GM23338 (cell line): ENCODE measurements around the gene SLC4A2. TPM values are rescaled to one million over a fixed set of nuclear protein-coding genes. Genes with fewer than 3 reads are reported as not detected.

Experiments used
- ATAC-seq: fragments of 200-7000 bp; cut with Tn5 transposase; 3 replicates; pipeline ENCODE4 v1.9.1; 2020
- DNase-seq: peaks from one replicate; pipeline ENCODE4 v3.0.0-alpha.2; 2015; ENCODE audit warnings: low spot score
- H2AFZ ChIP-seq: fragments of 200-600 bp; sonication (generic); 2 replicates; pipeline ENCODE4 v1.8.0; 2016; ENCODE audit warnings: antibody characterized with exemption, mild to moderate bottlenecking, moderate library complexity
- H3F3A ChIP-seq: fragments of 200-600 bp; sonication (generic); replicated peaks from 2 replicates; pipeline ENCODE4 v1.8.0; 2017; ENCODE audit warnings: antibody characterized with exemption, mixed run types, low read depth
- H3K27ac ChIP-seq: fragments of 200-600 bp; sonication (generic); 2 replicates; pipeline ENCODE4 v1.6.1; 2016; ENCODE audit warnings: low read depth
- H3K27me3 ChIP-seq: fragments of 200-600 bp; sonication (generic); 2 replicates; pipeline ENCODE4 v1.8.0; 2016; ENCODE audit warnings: mild to moderate bottlenecking, mixed run types, moderate library complexity; ENCODE audit not compliant: insufficient read depth
- H3K36me3 ChIP-seq: fragments of 200-600 bp; sonication (generic); 2 replicates; pipeline ENCODE4 v1.8.0; 2016; ENCODE audit warnings: mild to moderate bottlenecking; ENCODE audit not compliant: insufficient read depth
- H3K4me1 ChIP-seq: fragments of 200-600 bp; sonication (generic); 2 replicates; pipeline ENCODE4 v1.8.0; 2016; ENCODE audit warnings: mild to moderate bottlenecking, moderate library complexity; ENCODE audit not compliant: insufficient read depth
- H3K4me2 ChIP-seq: fragments of 200-600 bp; sonication (generic); 2 replicates; pipeline ENCODE4 v1.7.1; 2017; ENCODE audit warnings: mixed run types
- H3K4me3 ChIP-seq: fragments of 200-600 bp; sonication (generic); 2 replicates; pipeline ENCODE4 v1.6.1; 2016; ENCODE audit warnings: mixed run types
- H3K79me2 ChIP-seq: fragments of 200-600 bp; sonication (generic); replicated peaks from 2 replicates; pipeline ENCODE4 v1.8.0; 2017; ENCODE audit warnings: mild to moderate bottlenecking; ENCODE audit not compliant: insufficient read depth
- H3K9me2 ChIP-seq: fragments of 200-600 bp; sonication (generic); 2 replicates; pipeline ENCODE4 v1.8.0; 2017; ENCODE audit not compliant: insufficient read depth
- H4K20me1 ChIP-seq: fragments of 200-600 bp; sonication (generic); replicated peaks from 2 replicates; pipeline ENCODE4 v1.8.0; 2017; ENCODE audit warnings: mild to moderate bottlenecking; ENCODE audit not compliant: insufficient read depth
- H3K27ac Mint-ChIP-seq: 2 replicates; pipeline ENCODE4 v1.8.0; 2020; ENCODE audit warnings: inconsistent platforms, mild to moderate bottlenecking, moderate library complexity, mixed read lengths
- H3K27me3 Mint-ChIP-seq: 3 replicates; pipeline ENCODE4 v1.8.0; 2022; ENCODE audit warnings: low read depth, mild to moderate bottlenecking, moderate library complexity, mixed read lengths, inconsistent platforms; ENCODE audit not compliant: insufficient read depth, poor library complexity
- H3K36me3 Mint-ChIP-seq: 3 replicates; pipeline ENCODE4 v1.8.0; 2021; ENCODE audit warnings: low read depth, mild to moderate bottlenecking, inconsistent platforms, moderate library complexity, mixed read lengths
- H3K4me1 Mint-ChIP-seq: 3 replicates; pipeline ENCODE4 v1.8.0; 2020; ENCODE audit warnings: mild to moderate bottlenecking, inconsistent platforms, mixed read lengths
- H3K4me3 Mint-ChIP-seq: 3 replicates; pipeline ENCODE4 v1.8.0; 2021; ENCODE audit warnings: moderate library complexity, mild to moderate bottlenecking, inconsistent platforms, mixed read lengths
- H3K9me3 Mint-ChIP-seq: 3 replicates; pipeline ENCODE4 v1.8.0; 2020; ENCODE audit warnings: moderate library complexity, mild to moderate bottlenecking, inconsistent platforms, mixed read lengths
- CTCF ChIP-seq, 2 experiments: fragments of 200-600 bp in 1 of 2; sonication (generic) in 1 of 2; conservative IDR thresholded peaks; 2 replicates each; pipeline versions ENCODE4 v1.5.1 to v1.6.1; 2016 to 2017; ENCODE audit warnings: antibody characterized with exemption in 2 of 2, low read depth in 2 of 2, mild to moderate bottlenecking in 2 of 2, moderate library complexity in 1 of 2
- NANOG ChIP-seq: IDR thresholded peaks from 2 replicates; pipeline ENCODE4 v1.6.1; 2016; ENCODE audit warnings: antibody characterized with exemption, borderline replicate concordance
- POLR2AphosphoS5 ChIP-seq: IDR thresholded peaks from 2 replicates; pipeline ENCODE4 v1.6.1; 2016; ENCODE audit warnings: antibody characterized with exemption, low read depth
- ZNF114 ChIP-seq: fragments of 250-450 bp; sonication (Bioruptor Pico); IDR thresholded peaks from 2 replicates; pipeline ENCODE4 v1.5.0; 2020; ENCODE audit warnings: mild to moderate bottlenecking, moderate library complexity
- ZNF331 ChIP-seq: fragments of 250-450 bp; sonication (Bioruptor Pico); IDR thresholded peaks from 2 replicates; pipeline ENCODE4 v1.5.0; 2020; ENCODE audit warnings: low read depth, mild to moderate bottlenecking, moderate library complexity
- ZNF462 ChIP-seq: fragments of 250-450 bp; sonication (Bioruptor Pico); IDR thresholded peaks from 2 replicates; pipeline ENCODE4 v1.5.0; 2020; ENCODE audit warnings: mild to moderate bottlenecking, moderate library complexity
- long read RNA-seq: library from polyadenylated mRNA; unstranded; transcript quantifications from one replicate; pipeline ENCODE4 v2.0.0, GENCODE V29; 2020; ENCODE audit not compliant: unreplicated experiment
- polyA plus RNA-seq: library from polyadenylated mRNA; unstranded; fragments of >200 nt; fragmentation: Nextera tagmentation; extraction: Ambion mirVana; gene quantifications from 2 replicates; pipeline ENCODE4 v1.2.1, GENCODE V29; 2016
- total RNA-seq: library from RNA; depleted of rRNA; stranded (reverse); fragments of >200 nt; shearing (Covaris generic); gene quantifications from 2 replicates; pipeline ENCODE4 v1.2.3, GENCODE V29; 2014; rRNA removed

Gene SLC4A2
- total RNA-seq (90.4 and 106 TPM in 2 replicates), polyA plus RNA-seq (64.8 and 75.5 TPM in 2 replicates)
- long read RNA-seq, full-length matches to known transcripts = 5 of 35 reads
- long read RNA-seq, partial matches to known transcripts = 25 of 35 reads
- long read RNA-seq, other reads (novel, unspliced or antisense) = 5 of 35 reads

GRCh38 chr7:151059367-151060112 is at the start of gene SLC4A2:
Gene SLC4A2, plus strand, starts transcription at chr7:151059589. Its CDS starts 2,399 bp downstream, at chr7:151061988.
- Histone ChIP-seq H3F3A (peaks cover 14% of the 10 kb centered on the region), H3K9me2 (no peaks in the 10 kb centered on the region), H4K20me1 (no peaks in the 10 kb centered on the region; the same call in 1 of the 2 replicates), H3K36me3 (peaks cover 2% of the 10 kb centered on the region; the same call in 1 of the 2 replicates), H2AFZ (peak within 1 kb of the TSS; percentile 52), H3K79me2 (peaks cover 11% of the 10 kb centered on the region), H3K27me3 (peaks cover 36% of the 10 kb centered on the region), H3K27ac (no peak within 1 kb of the TSS), H3K4me3 (peak within 1 kb of the TSS; percentile 99), H3K4me1 (peaks cover 36% of the 10 kb centered on the region), H3K4me2 (peak within 1 kb of the TSS; percentile 95)
- H3K4me1 Mint-ChIP-seq = peaks cover 47% of the 10 kb centered on the region
- no peaks in the 10 kb centered on the region for H3K9me3 Mint-ChIP-seq
- H3K27ac Mint-ChIP-seq = 0 out of 2 replicates have a peak within 1 kb of the TSS, but pooled peaks have one; percentile 40
- peak within 1 kb of the TSS; percentile 86 for H3K4me3 Mint-ChIP-seq
- TF ChIP-seq CTCF (conservative IDR thresholded peaks at IDR 0.05; ENCODE audit: low read depth in 2 of 2) (peak in 1 of 2 experiments; percentile 53; a peak in 3 of 4 replicates), POLR2AphosphoS5 (peak; percentile 64; the same call in 1 of the 2 replicates), ZNF331 (CRISPR knock-in tag) (no peak)
- peaks cover 4% of the 10 kb centered on the region; the same call in 1 of the 3 replicates for H3K36me3 Mint-ChIP-seq
- peak; percentile 93 for DNase-seq
- H3K27me3 Mint-ChIP-seq = peaks cover 45% of the 10 kb centered on the region
- no peak for ATAC-seq

GRCh38 chr7:151010037-151010306 is 49.4 kb upstream of the SLC4A2 start:
- Histone ChIP-seq H3K27me3 (peaks cover 12% of the 10 kb centered on the region), H3K4me2 (peak overlapping the region; percentile 51), H4K20me1 (no peaks in the 10 kb centered on the region), H3K79me2 (no peaks in the 10 kb centered on the region), H3K9me2 (no peaks in the 10 kb centered on the region), H3K27ac (no peak overlapping the region), H3K4me1 (peaks cover 27% of the 10 kb centered on the region), H3K36me3 (no peaks in the 10 kb centered on the region), H2AFZ (0 out of 2 replicates have a peak overlapping the region, but pooled peaks have one; percentile 23), H3F3A (0 out of 2 replicates have a peak, but pooled peaks cover 8% of the 10 kb centered on the region), H3K4me3 (peak overlapping the region; percentile 23; the same call in 1 of the 2 replicates)
- H3K4me1 Mint-ChIP-seq = peaks cover 40% of the 10 kb centered on the region
- H3K27ac Mint-ChIP-seq = no peak overlapping the region
- ATAC-seq (no peak), DNase-seq (no peak)
- H3K36me3 Mint-ChIP-seq = peaks cover 3% of the 10 kb centered on the region; the same call in 1 of the 3 replicates
- peak overlapping the region; percentile 64; the same call in 2 of the 3 replicates for H3K4me3 Mint-ChIP-seq
- no peaks in the 10 kb centered on the region for H3K9me3 Mint-ChIP-seq
- H3K27me3 Mint-ChIP-seq = peaks cover 21% of the 10 kb centered on the region
- TF ChIP-seq POLR2AphosphoS5 = no peak
- TF ChIP-seq ZNF462 (CRISPR knock-in tag) = no peak
- no peak for TF ChIP-seq ZNF114 (CRISPR knock-in tag)
- TF ChIP-seq NANOG = no peak
- TF ChIP-seq ZNF331 (CRISPR knock-in tag) = no peak
